Type B pancreatic cell (in vitro differentiated cells): ENCODE results near the gene PSTK. TPM values are rescaled to one million over a fixed set of nuclear protein-coding genes. Genes with fewer than 3 reads are reported as not detected.
A peak's percentile ranks its signal among the peaks of the same experiment; 100 is the strongest.

Source experiments
- DNase-seq: peaks from one replicate; pipeline ENCODE4 v3.0.0; 2021; ENCODE audit warnings: mixed read lengths; ENCODE audit not compliant: unreplicated experiment; ENCODE audit errors: extremely low spot score
- H3K27ac Mint-ChIP-seq: 2 replicates; pipeline ENCODE4 v1.8.0; 2021; ENCODE audit warnings: mild to moderate bottlenecking, mixed read lengths
- H3K27me3 Mint-ChIP-seq: 2 replicates; pipeline ENCODE4 v1.8.0; 2021; ENCODE audit warnings: mixed read lengths
- H3K36me3 Mint-ChIP-seq: 2 replicates; pipeline ENCODE4 v1.8.0; 2021; ENCODE audit warnings: mixed read lengths
- H3K4me1 Mint-ChIP-seq: one replicate; pipeline ENCODE4 v1.8.0; 2021; ENCODE audit warnings: mixed read lengths; ENCODE audit not compliant: unreplicated experiment
- H3K4me3 Mint-ChIP-seq: 2 replicates; pipeline ENCODE4 v1.8.0; 2021; ENCODE audit warnings: mild to moderate bottlenecking, mixed read lengths
- H3K9me3 Mint-ChIP-seq: 2 replicates; pipeline ENCODE4 v1.8.0; 2021; ENCODE audit warnings: mixed read lengths
- total RNA-seq: library from RNA; stranded (reverse); gene quantifications from 2 replicates; pipeline ENCODE4 v1.2.1, GENCODE V29; 2021; ENCODE audit warnings: low replicate concordance
- TF ChIP-seq, protein P1 (sequence below): fragments of 200-600 bp; sonication (generic); conservative IDR thresholded peaks from 2 replicates; pipeline ENCODE4 v1.5.0; 2021; ENCODE audit warnings: antibody characterized with exemption, mild to moderate bottlenecking

Gene PSTK
- total RNA-seq, 1 donor from 2014 or later, result 5.0 TPM

DNA sequence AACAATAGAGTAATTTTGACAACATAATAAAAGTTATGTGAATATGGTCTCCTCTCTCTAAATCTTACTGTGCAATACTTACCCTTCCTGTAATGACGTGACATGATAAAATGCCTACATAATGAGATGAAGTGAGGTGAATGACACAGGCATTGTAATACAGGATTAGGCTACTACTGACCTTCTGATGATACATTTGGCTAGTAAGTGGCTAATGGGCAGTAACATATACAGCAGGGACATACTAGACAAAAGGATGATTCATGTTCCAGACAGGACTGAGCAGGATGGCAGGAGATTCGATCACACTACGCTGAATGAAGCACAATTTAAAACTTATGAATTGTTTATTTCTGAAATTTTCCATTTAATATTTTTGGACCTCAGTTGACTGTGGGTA, 30.9 kb upstream of the PSTK start:
- Mint-ChIP-seq H3K9me3 (no peaks in the 10 kb centered on the region), H3K4me3 (no peak overlapping the region), H3K27me3 (peaks cover 3% of the 10 kb centered on the region), H3K4me1 (peaks cover 17% of the 10 kb centered on the region), H3K27ac (no peak overlapping the region), H3K36me3 (peaks cover 27% of the 10 kb centered on the region)
- TF ChIP-seq, protein P1, sequence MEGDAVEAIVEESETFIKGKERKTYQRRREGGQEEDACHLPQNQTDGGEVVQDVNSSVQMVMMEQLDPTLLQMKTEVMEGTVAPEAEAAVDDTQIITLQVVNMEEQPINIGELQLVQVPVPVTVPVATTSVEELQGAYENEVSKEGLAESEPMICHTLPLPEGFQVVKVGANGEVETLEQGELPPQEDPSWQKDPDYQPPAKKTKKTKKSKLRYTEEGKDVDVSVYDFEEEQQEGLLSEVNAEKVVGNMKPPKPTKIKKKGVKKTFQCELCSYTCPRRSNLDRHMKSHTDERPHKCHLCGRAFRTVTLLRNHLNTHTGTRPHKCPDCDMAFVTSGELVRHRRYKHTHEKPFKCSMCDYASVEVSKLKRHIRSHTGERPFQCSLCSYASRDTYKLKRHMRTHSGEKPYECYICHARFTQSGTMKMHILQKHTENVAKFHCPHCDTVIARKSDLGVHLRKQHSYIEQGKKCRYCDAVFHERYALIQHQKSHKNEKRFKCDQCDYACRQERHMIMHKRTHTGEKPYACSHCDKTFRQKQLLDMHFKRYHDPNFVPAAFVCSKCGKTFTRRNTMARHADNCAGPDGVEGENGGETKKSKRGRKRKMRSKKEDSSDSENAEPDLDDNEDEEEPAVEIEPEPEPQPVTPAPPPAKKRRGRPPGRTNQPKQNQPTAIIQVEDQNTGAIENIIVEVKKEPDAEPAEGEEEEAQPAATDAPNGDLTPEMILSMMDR, result no peak
- DNase-seq, result no peak

DNA sequence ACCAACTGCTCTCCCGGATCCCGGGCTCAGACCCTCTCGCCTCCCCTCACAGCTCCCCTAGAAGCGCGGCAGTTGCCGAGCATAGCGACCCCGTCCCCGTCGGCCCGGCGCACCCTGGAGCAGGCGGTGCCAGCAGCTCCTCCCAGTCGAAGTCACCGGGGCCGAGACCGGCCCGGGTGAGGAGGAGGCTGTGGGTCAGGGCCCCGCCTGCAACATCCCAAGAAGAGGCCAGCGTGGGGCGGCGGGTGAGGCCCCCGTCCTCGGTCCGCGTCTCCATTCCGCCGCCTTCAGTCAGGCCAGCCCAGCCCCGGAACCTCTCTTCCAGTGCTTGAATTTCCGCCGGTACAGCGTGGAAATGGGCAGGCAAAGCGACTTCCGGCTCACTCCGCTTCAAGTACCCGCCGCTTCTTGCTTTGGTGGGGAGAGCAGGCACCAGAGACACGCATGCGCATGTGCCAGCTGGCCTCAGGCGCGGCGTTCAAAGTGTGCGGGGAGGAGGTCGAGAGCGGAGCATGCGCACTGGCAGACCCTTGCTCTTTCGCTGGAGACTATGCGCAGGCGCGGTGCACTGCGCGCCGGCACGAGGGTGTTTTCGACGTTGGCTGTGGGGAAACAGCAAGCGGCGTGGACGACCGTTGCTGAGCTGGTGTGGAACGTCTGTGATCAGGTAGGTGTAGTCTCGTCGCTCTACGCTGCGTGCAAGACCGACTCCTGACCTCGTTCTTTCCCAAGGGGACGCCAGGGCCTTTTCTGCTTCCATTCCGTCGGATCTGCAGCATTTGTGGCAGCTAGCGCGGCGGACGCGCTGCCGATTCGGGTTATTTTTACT, 26.1 kb upstream of the PSTK start, which contains the start of gene C10orf88:
TSS of gene C10orf88 (minus strand) at position 326 of the 829 bp plus-strand sequence. CDS start at position 277, 49 bp downstream.
- H3K36me3 Mint-ChIP-seq, result peaks cover 14% of the 10 kb centered on the region
- TF ChIP-seq, protein P1, result no peak
- peaks cover 27% of the 10 kb centered on the region for H3K27me3 Mint-ChIP-seq
- H3K4me1 Mint-ChIP-seq, result peaks cover 18% of the 10 kb centered on the region
- DNase-seq, result peak; percentile 98
- peak within 1 kb of the TSS; percentile 97 for H3K4me3 Mint-ChIP-seq
- peak within 1 kb of the TSS; percentile 92 for H3K27ac Mint-ChIP-seq
- no peaks in the 10 kb centered on the region for H3K9me3 Mint-ChIP-seq

DNA sequence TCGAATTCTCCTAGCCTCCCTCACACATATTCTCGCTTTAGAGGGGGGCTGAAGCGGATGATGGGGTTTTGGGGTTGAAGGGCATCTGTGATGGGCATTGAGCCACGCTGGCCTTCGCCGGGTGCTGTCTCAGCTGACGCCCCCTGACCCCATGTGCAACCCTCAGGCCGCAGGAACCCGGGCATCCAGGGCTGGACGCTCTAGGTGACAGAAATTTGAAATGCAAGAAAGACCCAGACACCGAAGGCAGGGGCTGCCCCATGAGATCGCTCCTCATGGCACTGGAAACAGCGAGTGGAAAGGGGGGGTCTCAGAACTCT, 25.5 kb upstream of the PSTK start:
- TF ChIP-seq, protein P1, result no peak
- Mint-ChIP-seq H3K27ac (no peak overlapping the region), H3K4me1 (peaks cover 18% of the 10 kb centered on the region), H3K27me3 (peaks cover 27% of the 10 kb centered on the region), H3K4me3 (peak overlapping the region; percentile 97), H3K36me3 (peaks cover 14% of the 10 kb centered on the region), H3K9me3 (no peaks in the 10 kb centered on the region)
- no peak for DNase-seq

DNA sequence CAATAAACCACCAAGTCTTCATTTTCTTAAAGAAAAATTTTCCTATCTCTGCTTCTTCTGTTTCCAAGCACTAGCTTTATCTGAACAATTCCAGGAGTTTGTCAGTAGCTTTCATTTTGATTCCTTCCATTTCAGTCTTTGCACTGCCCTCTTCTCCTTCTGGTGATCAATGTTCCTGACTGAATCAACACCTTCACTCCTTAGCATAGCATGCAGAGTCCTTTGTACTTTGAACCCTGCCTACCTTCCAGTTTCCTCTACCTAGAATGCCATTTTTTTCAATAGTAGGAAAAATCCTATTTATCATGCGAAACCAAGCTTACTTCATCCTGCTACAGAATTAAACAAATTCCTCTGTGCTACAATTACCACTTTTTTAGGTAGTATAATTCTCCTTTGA, 24.3 kb upstream of the PSTK start:
- Mint-ChIP-seq H3K9me3 (no peaks in the 10 kb centered on the region), H3K36me3 (peaks cover 8% of the 10 kb centered on the region), H3K4me3 (peak overlapping the region; percentile 2), H3K27ac (no peak overlapping the region), H3K4me1 (peaks cover 18% of the 10 kb centered on the region), H3K27me3 (peaks cover 27% of the 10 kb centered on the region)
- no peak for DNase-seq
- TF ChIP-seq, protein P1, result no peak

DNA sequence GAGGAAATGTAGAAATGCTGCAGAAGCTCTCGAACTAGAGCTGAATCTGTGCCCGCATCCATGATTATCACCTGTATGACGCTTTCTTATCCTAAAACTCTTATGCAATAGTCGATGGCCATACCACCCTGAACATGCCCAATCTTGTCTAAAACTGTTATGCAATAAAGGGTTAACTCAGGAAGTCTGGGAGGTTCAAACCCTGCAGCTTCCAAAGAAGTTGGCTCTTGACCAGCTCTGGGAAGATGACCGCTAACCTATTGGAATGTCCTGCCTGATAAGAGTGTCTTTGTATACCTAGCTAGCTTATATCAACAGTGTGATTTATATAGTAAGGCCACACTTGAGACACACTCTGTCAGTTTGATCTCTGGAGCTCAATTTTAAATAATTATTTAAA, 22.7 kb upstream of the PSTK start:
- DNase-seq, result no peak
- Mint-ChIP-seq H3K27me3 (peaks cover 27% of the 10 kb centered on the region), H3K4me3 (no peak overlapping the region), H3K36me3 (peaks cover 7% of the 10 kb centered on the region), H3K9me3 (no peaks in the 10 kb centered on the region), H3K27ac (no peak overlapping the region), H3K4me1 (peaks cover 13% of the 10 kb centered on the region)
- TF ChIP-seq, protein P1, result no peak
